B cell (primary cell): ENCODE data around the gene KRT84. TPM values are rescaled to one million over a fixed set of nuclear protein-coding genes. Genes with fewer than 3 reads are reported as not detected.

Experiments used
- ATAC-seq: fragments of 200-7000 bp; cut with Tn5 transposase; one replicate; pipeline ENCODE4 v1.10.0; 2021; ENCODE audit warnings: low read depth, mild to moderate bottlenecking, moderate number of reproducible peaks, moderate library complexity
- CTCF ChIA-PET: fragments of 350-600 bp; sonication (Branson Sonifier 250); formaldehyde crosslinking; loops from one replicate; lab custom pipeline; 2021; ENCODE audit warnings: antibody characterized with exemption, inconsistent platforms; lab: Charles Lee
- POLR2A ChIA-PET: fragments of 350-600 bp; sonication (Branson Sonifier 250); formaldehyde crosslinking; loops from one replicate; lab custom pipeline; 2021; ENCODE audit warnings: antibody characterized with exemption; lab: Charles Lee
- DNase-seq: peaks from one replicate; pipeline ENCODE4 v3.0.0; 2013
- H2AFZ ChIP-seq: 2 replicates; pipeline ENCODE4 v1.6.1; 2012; ENCODE audit warnings: mild to moderate bottlenecking, low read depth, low read length; ENCODE audit not compliant: insufficient read depth, poor library complexity, severe bottlenecking
- H3K27ac ChIP-seq, 2 donors: 1 replicate in 1 of 2; 2 replicates in 1 of 2; pipeline ENCODE4 v1.5.1; 2012 to 2013; ENCODE audit warnings: low read length in 2 of 2, mild to moderate bottlenecking in 2 of 2, moderate library complexity in 1 of 2
- H3K27me3 ChIP-seq, 4 experiments: fragments of 200-600 bp in 1 of 4; sonication (generic) in 1 of 4; replicated peaks in 1 of 4; 1 replicate in 2 of 4; 2 replicates in 2 of 4; pipeline versions ENCODE4 v1.6.1 to v1.7.0; 2013 to 2016; ENCODE audit warnings: low read length in 3 of 4, mild to moderate bottlenecking in 2 of 4, mixed read lengths in 1 of 4, moderate library complexity in 1 of 4; ENCODE audit not compliant: insufficient read depth in 4 of 4, control insufficient read depth in 3 of 4; ENCODE audit errors: control extremely low read depth in 1 of 4
- H3K36me3 ChIP-seq, 2 experiments: replicated peaks in 1 of 2; 1 replicate in 1 of 2; 2 replicates in 1 of 2; pipeline versions ENCODE4 v1.6.1 to v1.7.1; 2013; ENCODE audit warnings: low read length in 1 of 2; ENCODE audit not compliant: insufficient read depth in 2 of 2, control insufficient read depth in 1 of 2; ENCODE audit errors: control extremely low read depth in 1 of 2, extremely low read depth in 1 of 2
- H3K4me1 ChIP-seq, 2 donors: fragments of 200-600 bp in 1 of 2; sonication (generic) in 1 of 2; 1 replicate in 1 of 2; 2 replicates in 1 of 2; pipeline versions ENCODE4 v1.5.1 to v1.6.1; 2013 to 2017; ENCODE audit warnings: low read length in 2 of 2; ENCODE audit not compliant: control insufficient read depth in 2 of 2, insufficient read depth in 2 of 2
- H3K4me2 ChIP-seq: replicated peaks from 2 replicates; pipeline ENCODE3; 2012; ENCODE audit warnings: mild to moderate bottlenecking, low read depth, low read length; ENCODE audit not compliant: poor library complexity, severe bottlenecking
- H3K4me3 ChIP-seq, 5 experiments: fragments of 200-600 bp in 1 of 5; sonication (generic) in 1 of 5; 1 replicate in 3 of 5; 2 replicates in 2 of 5; pipeline versions ENCODE4 v1.5.1 to v1.7.0; 2011 to 2016; ENCODE audit warnings: low read length in 4 of 5, mild to moderate bottlenecking in 4 of 5, low read depth in 2 of 5, control low read depth in 1 of 5, moderate library complexity in 1 of 5; ENCODE audit not compliant: insufficient read depth in 1 of 5; ENCODE audit errors: control extremely low read depth in 1 of 5, extremely low read depth in 1 of 5
- H3K79me2 ChIP-seq: fragments of 200-600 bp; sonication (generic); one replicate; pipeline ENCODE4 v1.6.0; 2016; ENCODE audit warnings: low read length; ENCODE audit not compliant: control insufficient read depth, insufficient read depth
- H3K9ac ChIP-seq: fragments of 200-600 bp; sonication (generic); 2 replicates; pipeline ENCODE4 v1.6.1; 2017; ENCODE audit warnings: mild to moderate bottlenecking, low read length, moderate library complexity
- H3K9me3 ChIP-seq, 3 donors: one replicate each; pipeline versions ENCODE4 v1.6.1 to v1.7.1; 2013; ENCODE audit warnings: low read length in 2 of 3; ENCODE audit not compliant: control insufficient read depth in 2 of 3, insufficient read depth in 1 of 3; ENCODE audit errors: control extremely low read depth in 1 of 3
- H4K20me1 ChIP-seq: 2 replicates; pipeline ENCODE4 v1.6.0; 2012; ENCODE audit warnings: mild to moderate bottlenecking, low read length; ENCODE audit not compliant: insufficient read depth, control insufficient read depth, poor library complexity, severe bottlenecking
- H3K27ac Mint-ChIP-seq: one replicate; pipeline ENCODE4 v1.8.0; 2021; ENCODE audit warnings: mixed read lengths
- H3K27me3 Mint-ChIP-seq: one replicate; pipeline ENCODE4 v1.8.0; 2021; ENCODE audit warnings: mixed read lengths
- H3K4me1 Mint-ChIP-seq: one replicate; pipeline ENCODE4 v1.8.0; 2021; ENCODE audit warnings: mixed read lengths
- H3K4me3 Mint-ChIP-seq: one replicate; pipeline ENCODE4 v1.8.0; 2021; ENCODE audit warnings: mixed read lengths
- H3K9me3 Mint-ChIP-seq: one replicate; pipeline ENCODE4 v1.8.0; 2022; ENCODE audit warnings: mixed read lengths; ENCODE audit not compliant: insufficient read depth
- CTCF ChIP-seq: fragments of 200-600 bp; IDR thresholded peaks from one replicate; pipeline ENCODE4 v1.8.0; 2022; ENCODE audit warnings: antibody characterized with exemption, mild to moderate bottlenecking
- EZH2 ChIP-seq: IDR thresholded peaks from 2 replicates; pipeline ENCODE4 v1.6.1; 2012; ENCODE audit warnings: borderline replicate concordance, low read depth, mild to moderate bottlenecking, moderate library complexity, low read length; ENCODE audit not compliant: insufficient read depth, poor library complexity, severe bottlenecking
- WGBS: methylation state at CpG from one replicate; pipeline ENCODE4 v1.1.5; 2013; ENCODE audit warnings: missing lambda C conversion rate; ENCODE audit not compliant: insufficient coverage; 5-methylcytosine and 5-hydroxymethylcytosine counted together
- intact Hi-C: fragments of 100-400 bp; cut with micrococcal nuclease; formaldehyde crosslinking; loops from one replicate; pipeline ENCODE4 v1.10.0; 2022
- polyA plus RNA-seq: library from polyadenylated mRNA; depleted of rRNA; stranded (reverse); fragments of >200 nt; gene quantifications from 2 replicates; pipeline ENCODE4 v1.2.3, GENCODE V29; 2012
- total RNA-seq, 2 donors: library from RNA; stranded (reverse); fragments of 120-200 nt in 1 of 2; gene quantifications; 1 replicate in 1 of 2; 2 replicates in 1 of 2; pipeline versions ENCODE4 v1.2.3 to v1.2.4, GENCODE V29; 2013 to 2022

KRT84 gene
- total and polyA plus RNA-seq, 2 donors (not counting 1 experiment from before 2014, with no cell fraction given), result not detected

- H3K27me3 Mint-ChIP-seq, result peaks cover 20% of the 10 kb centered on the region
- Histone ChIP-seq H2AFZ (no peak overlapping the region), H3K4me1 (peaks cover 0 to 4% of the 10 kb centered on the region in 2 donors), H3K27ac (no peak overlapping the region), H3K79me2 (no peaks in the 10 kb centered on the region), H3K4me3 (no peak overlapping the region), H3K36me3 (no peaks in the 10 kb centered on the region), H3K9me3 (no peaks in the 10 kb centered on the region), H3K4me2 (no peak overlapping the region), H3K27me3 (peaks cover 0 to 11% (median 0%) of the 10 kb centered on the region in 4 experiments), H4K20me1 (no peaks in the 10 kb centered on the region), H3K9ac (no peak overlapping the region)
- H3K27ac Mint-ChIP-seq, result no peak overlapping the region
- intact Hi-C loops, result no loop called here
- 84% methylated on average over 3 of the region's 3 CpGs for WGBS
- POLR2A ChIA-PET, result no interaction called here
- DNase-seq (no peak), ATAC-seq (no peak)
- H3K4me1 Mint-ChIP-seq, result peaks cover 5% of the 10 kb centered on the region
- TF ChIP-seq EZH2, result no peak
- TF ChIP-seq CTCF, result no peak
- no peaks in the 10 kb centered on the region for H3K9me3 Mint-ChIP-seq
- H3K4me3 Mint-ChIP-seq, result no peak overlapping the region
- CTCF ChIA-PET, result interaction anchor here (1.4 kb wide), 1 partner anchor 11 kb away, joined by 7 read pairs; no protein-coding TSS in a partner anchor
Measured at GRCh38 chr12:52383331-52383730, 2.1 kb downstream of the KRT84 start.

- intact Hi-C loops, result no loop called here
- peaks cover 20% of the 10 kb centered on the region for H3K27me3 Mint-ChIP-seq
- no CpG with 5 or more reads among the region's 2 CpGs for WGBS
- Histone ChIP-seq H3K27me3 (peaks cover 0 to 11% (median 0%) of the 10 kb centered on the region in 4 experiments), H3K9me3 (no peaks in the 10 kb centered on the region), H3K4me1 (peaks cover 0 to 4% of the 10 kb centered on the region in 2 donors), H3K79me2 (no peaks in the 10 kb centered on the region), H3K9ac (no peak overlapping the region), H3K27ac (no peak overlapping the region), H3K36me3 (no peaks in the 10 kb centered on the region), H3K4me3 (no peak overlapping the region), H4K20me1 (no peaks in the 10 kb centered on the region), H3K4me2 (no peak overlapping the region), H2AFZ (no peak overlapping the region)
- TF ChIP-seq EZH2 (no peak), CTCF (no peak)
- POLR2A ChIA-PET, result no interaction called here
- H3K27ac Mint-ChIP-seq, result no peak overlapping the region
- DNase-seq (no peak), ATAC-seq (no peak)
- peaks cover 5% of the 10 kb centered on the region for H3K4me1 Mint-ChIP-seq
- CTCF ChIA-PET, result interaction anchor here (1.4 kb wide), 1 partner anchor 10 kb away, joined by 7 read pairs; no protein-coding TSS in a partner anchor
- H3K9me3 Mint-ChIP-seq, result no peaks in the 10 kb centered on the region
- H3K4me3 Mint-ChIP-seq, result no peak overlapping the region
Measured at GRCh38 chr12:52382854-52383253, 2.6 kb downstream of the KRT84 start.
